ENCODE measurements around the gene DOC2A.

DOC2A gene

GRCh38 chr16:30040221-30040620, 29.4 kb upstream of the DOC2A start:
- DNase-seq (ENCODE audit: low spot score) = no peak
- Histone ChIP-seq H3K27me3 (ENCODE audit: control insufficient read depth in 3 of 3, insufficient read depth in 3 of 3, low read depth in 1 of 3, low read length in 3 of 3) (peaks cover 0 to 1% (median 0%) of the 10 kb centered on the region in 3 experiments), H3K23ac (ENCODE audit: low read depth, low read length, poor library complexity) (no peak overlapping the region), H2BK120ac (ENCODE audit: low read depth, low read length) (no peak overlapping the region), H3K79me1 (ENCODE audit: low read depth, low read length) (peaks cover 3% of the 10 kb centered on the region), H3K4me2 (ENCODE audit: insufficient read depth, low read length, poor library complexity, severe bottlenecking) (no peak overlapping the region), H3K4me3 (ENCODE audit: low read length in 2 of 2) (no peak overlapping the region), H2AFZ (ENCODE audit: low read length) (no peak overlapping the region), H3K4me1 (ENCODE audit: control insufficient read depth in 2 of 2, insufficient read depth in 1 of 2, low read depth in 1 of 2, low read length in 2 of 2) (peaks cover 0 to under 1% of the 10 kb centered on the region in 2 donors), H4K91ac (ENCODE audit: low read depth, low read length, poor library complexity) (no peak overlapping the region), H2AK5ac (ENCODE audit: low read depth, low read length) (no peak overlapping the region), H2BK15ac (ENCODE audit: low read length) (no peak overlapping the region), H2BK5ac (ENCODE audit: low read length) (no peak overlapping the region), H3K9me3 (replicated peaks in 1 of 2; ENCODE audit: control insufficient read depth in 2 of 2, insufficient read depth in 1 of 2, low read depth in 1 of 2, low read length in 2 of 2) (peaks cover 0 to under 1% of the 10 kb centered on the region in 2 donors), H4K8ac (ENCODE audit: low read depth, low read length) (no peak overlapping the region), H3K14ac (ENCODE audit: low read length) (no peak overlapping the region), H3K9ac (ENCODE audit: low read depth, low read length, poor library complexity) (no peak overlapping the region), H3K27ac (replicated peaks; ENCODE audit: low read length) (no peak overlapping the region), H3K36me3 (replicated peaks in 1 of 2; ENCODE audit: control insufficient read depth in 2 of 2, insufficient read depth in 2 of 2, low read length in 2 of 2) (no peaks in the 10 kb centered on the region), H3K18ac (ENCODE audit: low read length) (no peak overlapping the region), H3K4ac (ENCODE audit: low read length) (no peak overlapping the region), H2BK12ac (ENCODE audit: low read length) (no peak overlapping the region)
- WGBS, 2 donors (ENCODE audit: extremely low coverage in 2 of 2, insufficient read length in 2 of 2, insufficient replicate concordance in 1 of 2) = no CpG with 5 or more reads among the region's 5 CpGs

DNA sequence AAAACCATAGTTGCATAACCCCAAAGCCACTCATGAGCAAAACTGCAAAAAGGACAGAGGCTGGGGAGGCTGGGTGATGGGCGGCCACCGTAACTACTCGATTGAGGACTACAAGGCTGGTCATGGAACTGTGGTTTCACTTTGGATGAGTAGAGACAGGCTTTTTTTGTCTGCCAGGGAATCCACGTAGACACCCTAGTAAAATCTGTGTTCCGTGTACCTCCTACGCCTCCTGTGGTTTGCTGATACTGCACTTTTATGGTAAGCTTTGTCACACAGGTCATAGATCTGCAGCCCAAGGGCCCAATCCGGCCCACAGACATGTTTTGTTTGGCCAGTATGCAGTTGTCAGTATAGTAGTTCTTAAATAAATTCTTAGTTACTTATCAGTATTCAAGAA, 22.4 kb upstream of the DOC2A start:
- H3K4me1 ChIP-seq (ENCODE audit: control insufficient read depth in 2 of 2, insufficient read depth in 1 of 2, low read depth in 1 of 2, low read length in 2 of 2) = peaks cover 12 to 23% of the 10 kb centered on the region in 2 donors
- H2AFZ ChIP-seq (ENCODE audit: low read length) = no peak overlapping the region
- peak overlapping the region; percentile 5 for H2BK15ac ChIP-seq (ENCODE audit: low read length)
- no peak overlapping the region for H3K18ac ChIP-seq (ENCODE audit: low read length)
- no peak overlapping the region for H3K27ac ChIP-seq (replicated peaks; ENCODE audit: low read length)
- no peak overlapping the region for H3K9ac ChIP-seq (ENCODE audit: low read depth, low read length, poor library complexity)
- no peak overlapping the region for H3K4me2 ChIP-seq (ENCODE audit: insufficient read depth, low read length, poor library complexity, severe bottlenecking)
- H2BK120ac ChIP-seq (ENCODE audit: low read depth, low read length) = no peak overlapping the region
- no peak for DNase-seq (ENCODE audit: low spot score)
- no peak overlapping the region for H4K8ac ChIP-seq (ENCODE audit: low read depth, low read length)
- H3K79me1 ChIP-seq (ENCODE audit: low read depth, low read length) = peaks cover 2% of the 10 kb centered on the region
- no peak overlapping the region for H3K4ac ChIP-seq (ENCODE audit: low read length)
- H3K36me3 ChIP-seq (replicated peaks in 1 of 2; ENCODE audit: control insufficient read depth in 2 of 2, insufficient read depth in 2 of 2, low read length in 2 of 2) = no peaks in the 10 kb centered on the region
- no CpG with 5 or more reads among the region's 7 CpGs for WGBS, 2 donors (ENCODE audit: extremely low coverage in 2 of 2, insufficient read length in 2 of 2, insufficient replicate concordance in 1 of 2)
- H2BK5ac ChIP-seq (ENCODE audit: low read length) = no peak overlapping the region
- H2AK5ac ChIP-seq (ENCODE audit: low read depth, low read length) = no peak overlapping the region
- no peaks in the 10 kb centered on the region for H3K9me3 ChIP-seq (replicated peaks in 1 of 2; ENCODE audit: control insufficient read depth in 2 of 2, insufficient read depth in 1 of 2, low read depth in 1 of 2, low read length in 2 of 2)
- no peak overlapping the region for H4K91ac ChIP-seq (ENCODE audit: low read depth, low read length, poor library complexity)
- no peak overlapping the region for H3K23ac ChIP-seq (ENCODE audit: low read depth, low read length, poor library complexity)
- no peak overlapping the region for H3K14ac ChIP-seq (ENCODE audit: low read length)
- H2BK12ac ChIP-seq (ENCODE audit: low read length) = no peak overlapping the region
- no peak overlapping the region for H3K4me3 ChIP-seq (ENCODE audit: low read length in 2 of 2)
- H3K27me3 ChIP-seq (ENCODE audit: control insufficient read depth in 3 of 3, insufficient read depth in 3 of 3, low read depth in 1 of 3, low read length in 3 of 3) = peaks cover 0 to 13% (median 2%) of the 10 kb centered on the region in 3 experiments

DNA sequence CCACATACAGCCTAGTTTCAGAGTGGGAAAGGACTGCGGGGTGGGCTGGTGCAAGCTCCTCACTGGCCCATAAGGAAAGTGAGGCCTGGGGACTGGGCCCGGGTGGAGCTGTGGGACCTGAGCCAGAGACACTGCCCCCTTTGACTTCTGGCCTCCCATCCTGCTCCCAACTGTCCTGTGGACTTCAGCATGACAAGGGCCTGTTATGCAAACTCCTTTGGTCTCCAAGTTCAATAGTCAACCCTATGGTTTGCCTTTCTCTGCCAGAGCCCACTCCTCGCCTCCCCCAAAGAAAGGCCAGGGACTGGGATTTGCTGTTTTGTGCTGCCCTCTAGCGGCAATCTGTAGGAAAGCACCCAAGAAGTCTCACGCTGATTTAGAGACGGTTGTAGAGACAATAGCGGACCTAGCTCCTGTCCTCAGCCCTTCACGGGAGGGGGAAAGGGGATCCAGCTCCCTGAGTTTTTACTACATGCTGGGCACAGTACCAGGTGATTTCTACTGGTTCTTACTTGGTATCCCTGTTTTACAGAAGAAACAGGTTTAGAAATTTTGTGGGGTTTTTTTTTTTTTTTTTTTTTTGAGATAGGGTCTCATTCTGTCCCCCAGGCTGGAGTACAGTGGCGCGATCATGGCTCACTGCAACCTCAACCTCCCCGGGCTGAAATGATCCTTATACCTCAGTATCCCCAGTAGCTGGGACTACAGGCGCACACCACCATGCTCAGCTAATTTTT, 21.4 kb upstream of the DOC2A start:
- H2AFZ ChIP-seq (ENCODE audit: low read length) = peak overlapping the region; percentile 94
- H3K18ac ChIP-seq (ENCODE audit: low read length) = no peak overlapping the region
- peaks cover 2% of the 10 kb centered on the region for H3K79me1 ChIP-seq (ENCODE audit: low read depth, low read length)
- H3K23ac ChIP-seq (ENCODE audit: low read depth, low read length, poor library complexity) = peak overlapping the region; percentile 23
- no peak overlapping the region for H3K4ac ChIP-seq (ENCODE audit: low read length)
- WGBS, 2 donors (ENCODE audit: extremely low coverage in 2 of 2, insufficient read length in 2 of 2, insufficient replicate concordance in 1 of 2) = no CpG with 5 or more reads among the region's 12 CpGs
- no peaks in the 10 kb centered on the region for H3K9me3 ChIP-seq (replicated peaks in 1 of 2; ENCODE audit: control insufficient read depth in 2 of 2, insufficient read depth in 1 of 2, low read depth in 1 of 2, low read length in 2 of 2)
- no peak overlapping the region for H2AK5ac ChIP-seq (ENCODE audit: low read depth, low read length)
- no peak overlapping the region for H3K9ac ChIP-seq (ENCODE audit: low read depth, low read length, poor library complexity)
- peaks cover 0 to 14% (median 2%) of the 10 kb centered on the region in 3 experiments for H3K27me3 ChIP-seq (ENCODE audit: control insufficient read depth in 3 of 3, insufficient read depth in 3 of 3, low read depth in 1 of 3, low read length in 3 of 3)
- no peak overlapping the region for H3K14ac ChIP-seq (ENCODE audit: low read length)
- H2BK120ac ChIP-seq (ENCODE audit: low read depth, low read length) = no peak overlapping the region
- H2BK12ac ChIP-seq (ENCODE audit: low read length) = no peak overlapping the region
- H4K8ac ChIP-seq (ENCODE audit: low read depth, low read length) = no peak overlapping the region
- no peak overlapping the region for H3K4me3 ChIP-seq (ENCODE audit: low read length in 2 of 2)
- H3K27ac ChIP-seq (replicated peaks; ENCODE audit: low read length) = no peak overlapping the region
- H2BK15ac ChIP-seq (ENCODE audit: low read length) = no peak overlapping the region
- no peak overlapping the region for H4K91ac ChIP-seq (ENCODE audit: low read depth, low read length, poor library complexity)
- peaks cover 12 to 25% of the 10 kb centered on the region in 2 donors for H3K4me1 ChIP-seq (ENCODE audit: control insufficient read depth in 2 of 2, insufficient read depth in 1 of 2, low read depth in 1 of 2, low read length in 2 of 2)
- H3K36me3 ChIP-seq (replicated peaks in 1 of 2; ENCODE audit: control insufficient read depth in 2 of 2, insufficient read depth in 2 of 2, low read length in 2 of 2) = no peaks in the 10 kb centered on the region
- no peak overlapping the region for H3K4me2 ChIP-seq (ENCODE audit: insufficient read depth, low read length, poor library complexity, severe bottlenecking)
- no peak overlapping the region for H2BK5ac ChIP-seq (ENCODE audit: low read length)
- DNase-seq (ENCODE audit: low spot score) = peak; percentile 86

GRCh38 chr16:30031477-30031918, 20.7 kb upstream of the DOC2A start:
- Histone ChIP-seq H3K23ac (ENCODE audit: low read depth, low read length, poor library complexity) (peak overlapping the region; percentile 76), H2BK5ac (ENCODE audit: low read length) (peak overlapping the region; percentile 5), H4K91ac (ENCODE audit: low read depth, low read length, poor library complexity) (no peak overlapping the region), H2AK5ac (ENCODE audit: low read depth, low read length) (peak overlapping the region; percentile 91), H3K14ac (ENCODE audit: low read length) (peak overlapping the region; percentile 14), H3K18ac (ENCODE audit: low read length) (peak overlapping the region; percentile 90), H3K9me3 (replicated peaks in 1 of 2; ENCODE audit: control insufficient read depth in 2 of 2, insufficient read depth in 1 of 2, low read depth in 1 of 2, low read length in 2 of 2) (no peaks in the 10 kb centered on the region), H2BK120ac (ENCODE audit: low read depth, low read length) (no peak overlapping the region), H3K4me1 (ENCODE audit: control insufficient read depth in 2 of 2, insufficient read depth in 1 of 2, low read depth in 1 of 2, low read length in 2 of 2) (peaks cover 12 to 25% of the 10 kb centered on the region in 2 donors), H2BK15ac (ENCODE audit: low read length) (peak overlapping the region; percentile 84), H4K8ac (ENCODE audit: low read depth, low read length) (no peak overlapping the region), H3K27ac (replicated peaks; ENCODE audit: low read length) (no peak overlapping the region), H3K4me3 (ENCODE audit: low read length in 2 of 2) (peak overlapping the region; percentile 45 to 75), H3K79me1 (ENCODE audit: low read depth, low read length) (peaks cover 2% of the 10 kb centered on the region), H3K36me3 (replicated peaks in 1 of 2; ENCODE audit: control insufficient read depth in 2 of 2, insufficient read depth in 2 of 2, low read length in 2 of 2) (peaks cover 0 to 4% of the 10 kb centered on the region in 2 donors), H2BK12ac (ENCODE audit: low read length) (peak overlapping the region; percentile 51), H3K27me3 (ENCODE audit: control insufficient read depth in 3 of 3, insufficient read depth in 3 of 3, low read depth in 1 of 3, low read length in 3 of 3) (peaks cover 0 to 19% (median 2%) of the 10 kb centered on the region in 3 experiments), H3K4me2 (ENCODE audit: insufficient read depth, low read length, poor library complexity, severe bottlenecking) (peak overlapping the region; percentile 82), H3K9ac (ENCODE audit: low read depth, low read length, poor library complexity) (peak overlapping the region; percentile 66), H2AFZ (ENCODE audit: low read length) (peak overlapping the region; percentile 94), H3K4ac (ENCODE audit: low read length) (peak overlapping the region; percentile 13)
- no CpG with 5 or more reads among the region's 11 CpGs for WGBS, 2 donors (ENCODE audit: extremely low coverage in 2 of 2, insufficient read length in 2 of 2, insufficient replicate concordance in 1 of 2)
- no peak for DNase-seq (ENCODE audit: low spot score)
